Measurements from ENCODE around the gene CMTM2. TPM values are rescaled to one million over a fixed set of nuclear protein-coding genes. Genes with fewer than 3 reads are reported as not detected.

CMTM2 gene, protein sequence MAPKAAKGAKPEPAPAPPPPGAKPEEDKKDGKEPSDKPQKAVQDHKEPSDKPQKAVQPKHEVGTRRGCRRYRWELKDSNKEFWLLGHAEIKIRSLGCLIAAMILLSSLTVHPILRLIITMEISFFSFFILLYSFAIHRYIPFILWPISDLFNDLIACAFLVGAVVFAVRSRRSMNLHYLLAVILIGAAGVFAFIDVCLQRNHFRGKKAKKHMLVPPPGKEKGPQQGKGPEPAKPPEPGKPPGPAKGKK
- total RNA-seq (2012; rRNA removed) (not detected in 2 replicates), polyA plus RNA-seq (2012; rRNA removed) (not detected in 2 replicates), Bru-seq, nascent RNA (not detected), BruChase-seq, experiment 1, labeled RNA remaining after a 6-hour chase (percentile 25 among the genes with signal in this experiment), BruChase-seq, experiment 2, labeled RNA remaining after a 2-hour chase (percentile 26 among the genes with signal in this experiment)
- polyA plus RNA-seq (2012; cell fraction: cytosol; rRNA removed), result not detected in 2 replicates
- 0.10 and 0.12 TPM in 2 replicates for polyA plus RNA-seq (2012; cell fraction: nucleus; rRNA removed; ENCODE audit: low replicate concordance)
- long read RNA-seq, result 0 reads

DNA sequence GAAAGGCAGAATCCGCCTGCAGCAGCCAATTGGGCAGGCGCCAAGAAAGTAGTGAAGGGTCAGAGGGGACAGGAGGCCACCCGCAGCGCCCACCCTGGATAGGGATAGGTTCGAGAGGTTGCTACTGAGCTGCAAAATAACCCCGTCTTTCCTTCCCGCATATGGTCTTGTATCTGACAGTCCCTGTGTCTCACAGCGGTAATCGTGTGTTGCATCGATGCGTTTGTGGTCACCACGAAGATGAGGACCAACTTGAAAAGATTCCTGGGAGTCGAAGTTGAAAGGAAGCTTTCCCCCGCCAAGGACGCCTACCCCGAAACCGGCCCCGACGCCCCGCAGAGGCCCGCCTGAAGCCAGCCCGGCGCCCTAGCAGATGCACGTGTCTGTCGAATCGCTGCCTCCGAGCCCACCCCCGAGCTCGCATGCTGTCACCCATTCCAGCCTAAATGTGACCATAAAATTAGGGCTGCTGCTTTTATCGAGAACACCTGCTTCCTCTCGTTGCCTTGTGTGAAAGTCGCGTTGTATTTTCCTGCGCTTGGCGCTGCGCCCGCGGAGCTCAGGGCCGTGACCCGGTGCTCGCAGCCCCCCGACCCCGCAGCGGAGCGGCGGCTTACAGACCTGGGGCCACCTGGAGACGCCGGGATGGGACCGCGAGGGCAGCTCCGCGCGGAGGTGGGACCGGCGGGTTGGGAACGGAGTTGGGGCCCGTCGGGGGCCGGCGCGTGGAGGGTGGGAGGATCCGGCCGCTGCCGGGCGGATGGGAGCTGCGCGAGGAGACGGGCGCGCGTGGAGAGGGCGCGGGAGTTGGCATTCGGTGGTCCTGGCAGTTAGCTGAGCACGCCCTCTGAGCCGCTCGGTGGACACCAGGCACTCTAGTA lies at the start of gene CMTM2:
TSS of gene CMTM2 (plus strand) at position 813 of the 881 bp plus-strand sequence. CDS start 145 bp downstream, outside the sequence.
- Histone ChIP-seq H3K4me1 (ENCODE audit: control insufficient read depth, insufficient read depth, low read length) (peaks cover 17% of the 10 kb centered on the region), H3K56ac (ENCODE audit: extremely low read depth, insufficient read depth, low read length) (no peak within 1 kb of the TSS), H2BK120ac (ENCODE audit: low read depth, low read length) (peak within 1 kb of the TSS; percentile 66), H3K9ac (ENCODE audit: low read depth, low read length) (no peak within 1 kb of the TSS), H3K9me3 (ENCODE audit: control insufficient read depth, insufficient read depth, low read length) (no peaks in the 10 kb centered on the region), H3K4ac (ENCODE audit: low read depth, low read length) (peak within 1 kb of the TSS; percentile 13), H2BK15ac (ENCODE audit: low read depth, low read length) (peak within 1 kb of the TSS; percentile 46; the same call in 2 of the 3 replicates), H3K4me2 (ENCODE audit: low read depth, low read length) (no peak within 1 kb of the TSS; the same call in 1 of the 2 replicates), H3K18ac (ENCODE audit: low read depth, low read length) (0 out of 2 replicates have a peak within 1 kb of the TSS, but pooled peaks have one; percentile 16), H2AFZ (replicated peaks; ENCODE audit: low read length, poor library complexity) (peak within 1 kb of the TSS; percentile 61), H2BK20ac (ENCODE audit: low read depth, low read length) (peak within 1 kb of the TSS; percentile 62), H2BK5ac (ENCODE audit: low read depth, low read length, poor library complexity, severe bottlenecking) (peak within 1 kb of the TSS; percentile 1), H2AK9ac (replicated peaks; ENCODE audit: low read depth, low read length, poor library complexity) (no peak within 1 kb of the TSS), H3K23ac (ENCODE audit: low read depth, low read length) (no peak within 1 kb of the TSS), H2AK5ac (ENCODE audit: low read depth, low read length) (peak within 1 kb of the TSS; percentile 93), H4K20me1 (ENCODE audit: insufficient read depth, low read length) (no peaks in the 10 kb centered on the region; the same call in 1 of the 2 replicates), H4K5ac (ENCODE audit: low read depth, low read length) (peak within 1 kb of the TSS; percentile 11; the same call in 1 of the 2 replicates), H4K8ac (ENCODE audit: low read depth in 2 of 2, low read length in 2 of 2) (peak within 1 kb of the TSS in 1 of 2 experiments; percentile 51; a peak in 1 of 4 replicates), H3K27ac (ENCODE audit: insufficient read depth, low read length) (peak within 1 kb of the TSS; percentile 24; the same call in 1 of the 2 replicates), H4K91ac (ENCODE audit: insufficient read depth, low read depth, low read length) (peak within 1 kb of the TSS; percentile 26), H3K36me3 (ENCODE audit: control insufficient read depth, insufficient read depth, low read length) (no peaks in the 10 kb centered on the region), H3K4me3 (ENCODE audit: insufficient read depth, low read depth, low read length) (no peak within 1 kb of the TSS), H3K9me1 (ENCODE audit: insufficient read depth, low read length) (no peaks in the 10 kb centered on the region; the same call in 1 of the 2 replicates), H3K14ac (replicated peaks; ENCODE audit: low read depth, low read length) (peak within 1 kb of the TSS; percentile 26), H3K27me3 (ENCODE audit: control insufficient read depth, insufficient read depth, low read length) (peaks cover 16% of the 10 kb centered on the region), H3K79me1 (ENCODE audit: low read depth in 1 of 2, low read length in 2 of 2) (no peaks in the 10 kb centered on the region)
- DNase-seq (no peak), ATAC-seq (ENCODE audit: low read depth) (no peak)
- WGBS, 2 experiments (ENCODE audit: extremely low coverage in 2 of 2, insufficient read length in 1 of 2), result 40% methylated on average over 38 of the region's 77 CpGs; no CpG with 5 or more reads in 1 of the 2 experiments
- no TSS peak for BruUV-seq (replicated peaks)
- intact Hi-C loops (cut with micrococcal nuclease) (no loop called here), in situ Hi-C loops (cut with MboI; ENCODE audit: low sequenced_read_pairs) (no loop called here), dilution Hi-C loops (cut with HindIII; ENCODE audit: low sequenced_read_pairs, unreplicated experiment) (no loop called here)
- POLR2A ChIA-PET (ENCODE audit: unreplicated experiment), result no interaction called here
- CTCF ChIA-PET, result no interaction called here
- TF ChIP-seq, protein P1, sequence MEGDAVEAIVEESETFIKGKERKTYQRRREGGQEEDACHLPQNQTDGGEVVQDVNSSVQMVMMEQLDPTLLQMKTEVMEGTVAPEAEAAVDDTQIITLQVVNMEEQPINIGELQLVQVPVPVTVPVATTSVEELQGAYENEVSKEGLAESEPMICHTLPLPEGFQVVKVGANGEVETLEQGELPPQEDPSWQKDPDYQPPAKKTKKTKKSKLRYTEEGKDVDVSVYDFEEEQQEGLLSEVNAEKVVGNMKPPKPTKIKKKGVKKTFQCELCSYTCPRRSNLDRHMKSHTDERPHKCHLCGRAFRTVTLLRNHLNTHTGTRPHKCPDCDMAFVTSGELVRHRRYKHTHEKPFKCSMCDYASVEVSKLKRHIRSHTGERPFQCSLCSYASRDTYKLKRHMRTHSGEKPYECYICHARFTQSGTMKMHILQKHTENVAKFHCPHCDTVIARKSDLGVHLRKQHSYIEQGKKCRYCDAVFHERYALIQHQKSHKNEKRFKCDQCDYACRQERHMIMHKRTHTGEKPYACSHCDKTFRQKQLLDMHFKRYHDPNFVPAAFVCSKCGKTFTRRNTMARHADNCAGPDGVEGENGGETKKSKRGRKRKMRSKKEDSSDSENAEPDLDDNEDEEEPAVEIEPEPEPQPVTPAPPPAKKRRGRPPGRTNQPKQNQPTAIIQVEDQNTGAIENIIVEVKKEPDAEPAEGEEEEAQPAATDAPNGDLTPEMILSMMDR (conservative IDR thresholded peaks at IDR 0.05; ENCODE audit: low read depth, low read length), result no peak
- TF ChIP-seq BHLHE40 (IDR thresholded peaks at IDR 0.05; ENCODE audit: low read depth, low read length), result no peak
- no peak for TF ChIP-seq NFE2L2 (IDR thresholded peaks at IDR 0.05; ENCODE audit: low read depth, low read length)
- TF ChIP-seq FOS (IDR thresholded peaks at IDR 0.05; ENCODE audit: low read depth, low read length), result no peak
- TF ChIP-seq MAFK (IDR thresholded peaks at IDR 0.05; ENCODE audit: low read depth, low read length), result no peak
- TF ChIP-seq RFX5 (IDR thresholded peaks at IDR 0.05; ENCODE audit: low read depth, low read length), result no peak
- TF ChIP-seq RAD21 (IDR thresholded peaks at IDR 0.05; ENCODE audit: low read length), result no peak
- TF ChIP-seq, protein P2, sequence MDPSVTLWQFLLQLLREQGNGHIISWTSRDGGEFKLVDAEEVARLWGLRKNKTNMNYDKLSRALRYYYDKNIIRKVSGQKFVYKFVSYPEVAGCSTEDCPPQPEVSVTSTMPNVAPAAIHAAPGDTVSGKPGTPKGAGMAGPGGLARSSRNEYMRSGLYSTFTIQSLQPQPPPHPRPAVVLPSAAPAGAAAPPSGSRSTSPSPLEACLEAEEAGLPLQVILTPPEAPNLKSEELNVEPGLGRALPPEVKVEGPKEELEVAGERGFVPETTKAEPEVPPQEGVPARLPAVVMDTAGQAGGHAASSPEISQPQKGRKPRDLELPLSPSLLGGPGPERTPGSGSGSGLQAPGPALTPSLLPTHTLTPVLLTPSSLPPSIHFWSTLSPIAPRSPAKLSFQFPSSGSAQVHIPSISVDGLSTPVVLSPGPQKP (IDR thresholded peaks at IDR 0.05; ENCODE audit: borderline replicate concordance, low read depth, low read length), result no peak
- TF ChIP-seq CHD1 (IDR thresholded peaks at IDR 0.05; ENCODE audit: low read depth, low read length), result no peak
- no peak for TF ChIP-seq RCOR1 (IDR thresholded peaks at IDR 0.05; ENCODE audit: insufficient replicate concordance, low read length)
- TF ChIP-seq, protein P3, sequence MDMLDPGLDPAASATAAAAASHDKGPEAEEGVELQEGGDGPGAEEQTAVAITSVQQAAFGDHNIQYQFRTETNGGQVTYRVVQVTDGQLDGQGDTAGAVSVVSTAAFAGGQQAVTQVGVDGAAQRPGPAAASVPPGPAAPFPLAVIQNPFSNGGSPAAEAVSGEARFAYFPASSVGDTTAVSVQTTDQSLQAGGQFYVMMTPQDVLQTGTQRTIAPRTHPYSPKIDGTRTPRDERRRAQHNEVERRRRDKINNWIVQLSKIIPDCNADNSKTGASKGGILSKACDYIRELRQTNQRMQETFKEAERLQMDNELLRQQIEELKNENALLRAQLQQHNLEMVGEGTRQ (IDR thresholded peaks at IDR 0.05; ENCODE audit: low read depth, low read length), result no peak
